K562 (cell line): ENCODE measurements around the gene MCEMP1. TPM values are rescaled to one million over a fixed set of nuclear protein-coding genes. Genes with fewer than 3 reads are reported as not detected.

Experiments
- CBX1 ChIP-seq: sonication (generic); IDR thresholded peaks from 2 replicates; pipeline ENCODE4 v1.6.1; 2016; ENCODE audit warnings: antibody characterized with exemption, low read depth, mild to moderate bottlenecking
- FOXA1 ChIP-seq: fragments of 450-650 bp; IDR thresholded peaks from 2 replicates; pipeline ENCODE4 v1.6.1; 2016; ENCODE audit warnings: mild to moderate bottlenecking, borderline replicate concordance
- GATA2 ChIP-seq: sonication (generic); formaldehyde crosslinking; IDR thresholded peaks from 2 replicates; pipeline ENCODE4 v1.4.0; 2020; ENCODE audit warnings: mild to moderate bottlenecking, missing genetic modification reagents
- TCF3 ChIP-seq: sonication (generic); formaldehyde crosslinking; IDR thresholded peaks from 2 replicates; pipeline ENCODE4 v1.4.0; 2020; ENCODE audit warnings: mild to moderate bottlenecking, missing genetic modification reagents
- TFAP4 ChIP-seq: sonication (generic); formaldehyde crosslinking; IDR thresholded peaks from 2 replicates; pipeline ENCODE4 v1.8.0; 2022; ENCODE audit warnings: missing genetic modification reagents, mild to moderate bottlenecking, moderate library complexity, borderline replicate concordance
- ZNF121 ChIP-seq: sonication (generic); formaldehyde crosslinking; conservative IDR thresholded peaks from 2 replicates; pipeline ENCODE4 v1.8.0; 2022; ENCODE audit warnings: missing genetic modification reagents
- polyA plus RNA-seq, 8 experiments: library from polyadenylated mRNA; depleted of rRNA in 4 of 8; stranded (reverse) in 5 of 8; unstranded in 3 of 8; fragments of >200 nt; fragmentation: Nextera tagmentation in 2 of 8; fragmentation: Illumina TruSeq in 1 of 8; extraction: Ambion mirVana in 2 of 8; extraction: Trizol in 1 of 8; gene quantifications; 2 replicates each; pipeline versions ENCODE4 v1.2.1 to v1.2.3, GENCODE V29; 2011 to 2014; ENCODE audit warnings: inconsistent platforms in 1 of 8, missing spikeins in 1 of 8
- total RNA-seq, 7 experiments: library from RNA; depleted of rRNA in 6 of 7; stranded (reverse); fragments of >200 nt in 6 of 7; fragmentation: Illumina TruSeq in 2 of 7; extraction: Trizol in 2 of 7; gene quantifications; 2 replicates each; pipeline versions ENCODE4 v1.2.1 to v1.2.3, GENCODE V29; 2011 to 2021; ENCODE audit warnings: low replicate concordance in 1 of 7
- TF ChIP-seq, protein P1 (sequence below): fragments of 450-650 bp; IDR thresholded peaks from 2 replicates; pipeline ENCODE4 v1.6.1; 2016; ENCODE audit warnings: mild to moderate bottlenecking, moderate library complexity

The MCEMP1 gene
- total and polyA plus RNA-seq, 9 of the 15 experiments (the other 6 are each of a cell fraction or from before 2014, with no cell fraction given) = 0.11 to 1.8 (median 0.51) TPM

GRCh38 chr19:7679771-7680605 lies 3.1 kb downstream of the MCEMP1 start (continued):
- TF ChIP-seq, protein P1, sequence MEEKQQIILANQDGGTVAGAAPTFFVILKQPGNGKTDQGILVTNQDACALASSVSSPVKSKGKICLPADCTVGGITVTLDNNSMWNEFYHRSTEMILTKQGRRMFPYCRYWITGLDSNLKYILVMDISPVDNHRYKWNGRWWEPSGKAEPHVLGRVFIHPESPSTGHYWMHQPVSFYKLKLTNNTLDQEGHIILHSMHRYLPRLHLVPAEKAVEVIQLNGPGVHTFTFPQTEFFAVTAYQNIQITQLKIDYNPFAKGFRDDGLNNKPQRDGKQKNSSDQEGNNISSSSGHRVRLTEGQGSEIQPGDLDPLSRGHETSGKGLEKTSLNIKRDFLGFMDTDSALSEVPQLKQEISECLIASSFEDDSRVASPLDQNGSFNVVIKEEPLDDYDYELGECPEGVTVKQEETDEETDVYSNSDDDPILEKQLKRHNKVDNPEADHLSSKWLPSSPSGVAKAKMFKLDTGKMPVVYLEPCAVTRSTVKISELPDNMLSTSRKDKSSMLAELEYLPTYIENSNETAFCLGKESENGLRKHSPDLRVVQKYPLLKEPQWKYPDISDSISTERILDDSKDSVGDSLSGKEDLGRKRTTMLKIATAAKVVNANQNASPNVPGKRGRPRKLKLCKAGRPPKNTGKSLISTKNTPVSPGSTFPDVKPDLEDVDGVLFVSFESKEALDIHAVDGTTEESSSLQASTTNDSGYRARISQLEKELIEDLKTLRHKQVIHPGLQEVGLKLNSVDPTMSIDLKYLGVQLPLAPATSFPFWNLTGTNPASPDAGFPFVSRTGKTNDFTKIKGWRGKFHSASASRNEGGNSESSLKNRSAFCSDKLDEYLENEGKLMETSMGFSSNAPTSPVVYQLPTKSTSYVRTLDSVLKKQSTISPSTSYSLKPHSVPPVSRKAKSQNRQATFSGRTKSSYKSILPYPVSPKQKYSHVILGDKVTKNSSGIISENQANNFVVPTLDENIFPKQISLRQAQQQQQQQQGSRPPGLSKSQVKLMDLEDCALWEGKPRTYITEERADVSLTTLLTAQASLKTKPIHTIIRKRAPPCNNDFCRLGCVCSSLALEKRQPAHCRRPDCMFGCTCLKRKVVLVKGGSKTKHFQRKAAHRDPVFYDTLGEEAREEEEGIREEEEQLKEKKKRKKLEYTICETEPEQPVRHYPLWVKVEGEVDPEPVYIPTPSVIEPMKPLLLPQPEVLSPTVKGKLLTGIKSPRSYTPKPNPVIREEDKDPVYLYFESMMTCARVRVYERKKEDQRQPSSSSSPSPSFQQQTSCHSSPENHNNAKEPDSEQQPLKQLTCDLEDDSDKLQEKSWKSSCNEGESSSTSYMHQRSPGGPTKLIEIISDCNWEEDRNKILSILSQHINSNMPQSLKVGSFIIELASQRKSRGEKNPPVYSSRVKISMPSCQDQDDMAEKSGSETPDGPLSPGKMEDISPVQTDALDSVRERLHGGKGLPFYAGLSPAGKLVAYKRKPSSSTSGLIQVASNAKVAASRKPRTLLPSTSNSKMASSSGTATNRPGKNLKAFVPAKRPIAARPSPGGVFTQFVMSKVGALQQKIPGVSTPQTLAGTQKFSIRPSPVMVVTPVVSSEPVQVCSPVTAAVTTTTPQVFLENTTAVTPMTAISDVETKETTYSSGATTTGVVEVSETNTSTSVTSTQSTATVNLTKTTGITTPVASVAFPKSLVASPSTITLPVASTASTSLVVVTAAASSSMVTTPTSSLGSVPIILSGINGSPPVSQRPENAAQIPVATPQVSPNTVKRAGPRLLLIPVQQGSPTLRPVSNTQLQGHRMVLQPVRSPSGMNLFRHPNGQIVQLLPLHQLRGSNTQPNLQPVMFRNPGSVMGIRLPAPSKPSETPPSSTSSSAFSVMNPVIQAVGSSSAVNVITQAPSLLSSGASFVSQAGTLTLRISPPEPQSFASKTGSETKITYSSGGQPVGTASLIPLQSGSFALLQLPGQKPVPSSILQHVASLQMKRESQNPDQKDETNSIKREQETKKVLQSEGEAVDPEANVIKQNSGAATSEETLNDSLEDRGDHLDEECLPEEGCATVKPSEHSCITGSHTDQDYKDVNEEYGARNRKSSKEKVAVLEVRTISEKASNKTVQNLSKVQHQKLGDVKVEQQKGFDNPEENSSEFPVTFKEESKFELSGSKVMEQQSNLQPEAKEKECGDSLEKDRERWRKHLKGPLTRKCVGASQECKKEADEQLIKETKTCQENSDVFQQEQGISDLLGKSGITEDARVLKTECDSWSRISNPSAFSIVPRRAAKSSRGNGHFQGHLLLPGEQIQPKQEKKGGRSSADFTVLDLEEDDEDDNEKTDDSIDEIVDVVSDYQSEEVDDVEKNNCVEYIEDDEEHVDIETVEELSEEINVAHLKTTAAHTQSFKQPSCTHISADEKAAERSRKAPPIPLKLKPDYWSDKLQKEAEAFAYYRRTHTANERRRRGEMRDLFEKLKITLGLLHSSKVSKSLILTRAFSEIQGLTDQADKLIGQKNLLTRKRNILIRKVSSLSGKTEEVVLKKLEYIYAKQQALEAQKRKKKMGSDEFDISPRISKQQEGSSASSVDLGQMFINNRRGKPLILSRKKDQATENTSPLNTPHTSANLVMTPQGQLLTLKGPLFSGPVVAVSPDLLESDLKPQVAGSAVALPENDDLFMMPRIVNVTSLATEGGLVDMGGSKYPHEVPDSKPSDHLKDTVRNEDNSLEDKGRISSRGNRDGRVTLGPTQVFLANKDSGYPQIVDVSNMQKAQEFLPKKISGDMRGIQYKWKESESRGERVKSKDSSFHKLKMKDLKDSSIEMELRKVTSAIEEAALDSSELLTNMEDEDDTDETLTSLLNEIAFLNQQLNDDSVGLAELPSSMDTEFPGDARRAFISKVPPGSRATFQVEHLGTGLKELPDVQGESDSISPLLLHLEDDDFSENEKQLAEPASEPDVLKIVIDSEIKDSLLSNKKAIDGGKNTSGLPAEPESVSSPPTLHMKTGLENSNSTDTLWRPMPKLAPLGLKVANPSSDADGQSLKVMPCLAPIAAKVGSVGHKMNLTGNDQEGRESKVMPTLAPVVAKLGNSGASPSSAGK = no peak
- TF ChIP-seq TCF3 (CRISPR knock-in tag) (no peak), ZNF121 (CRISPR knock-in tag) (0 out of 2 replicates have a peak, but pooled peaks have one; percentile 4), GATA2 (no peak), CBX1 (no peak), TFAP4 (no peak), FOXA1 (no peak)
